ENCODE data around the gene VTI1A. TPM values are rescaled to one million over a fixed set of nuclear protein-coding genes. Genes with fewer than 3 reads are reported as not detected.

Gene VTI1A
- total and polyA plus RNA-seq, 9 donors, result 7.8 to 48.2 (median 20.0) TPM

DNA sequence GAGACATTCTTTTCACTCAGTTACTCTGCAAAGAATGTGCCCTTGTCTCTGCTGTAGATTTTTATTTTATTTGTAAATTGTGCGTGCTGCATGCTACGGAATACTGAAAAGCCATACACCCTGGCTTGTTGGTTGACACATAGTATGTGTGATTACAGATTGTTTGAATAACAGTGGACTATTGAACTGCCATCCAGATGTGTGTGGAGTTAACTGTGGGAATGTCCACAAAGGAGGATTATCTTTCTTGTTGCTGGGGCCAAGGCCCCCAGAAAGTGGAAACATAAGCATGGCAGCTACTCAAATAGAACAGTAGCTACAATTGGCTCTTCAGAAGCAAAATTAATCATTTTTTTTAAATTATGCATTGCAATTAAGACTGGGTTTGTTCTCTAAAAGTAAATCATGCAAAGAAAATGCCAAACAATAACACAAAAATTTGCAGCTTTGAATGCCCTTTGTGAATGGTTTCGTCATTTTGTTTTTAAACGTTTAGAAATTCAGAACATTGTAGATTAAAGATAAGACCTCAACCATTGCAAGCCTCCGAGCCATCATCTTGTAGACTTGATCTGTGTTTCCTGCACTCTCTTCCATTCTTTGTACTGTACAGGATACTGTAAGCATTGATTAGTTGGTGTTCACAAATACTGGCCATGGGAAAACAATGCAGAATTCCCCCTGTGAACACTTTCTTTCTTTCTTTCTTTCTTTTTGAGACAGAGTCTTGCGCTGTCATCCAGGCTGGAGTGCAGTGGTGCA, 292.8 kb downstream of the VTI1A start:
- no peak for DNase-seq
- Histone ChIP-seq H3K36me3 (no peaks in the 10 kb centered on the region), H3K27me3 (no peaks in the 10 kb centered on the region), H3K27ac (no peak overlapping the region), H3K4me1 (ENCODE audit: insufficient read depth) (peaks cover 10% of the 10 kb centered on the region), H3K4me3 (no peak overlapping the region), H3K9me3 (no peaks in the 10 kb centered on the region)
- intact Hi-C loops (cut with DNase I), result no loop called here
- 14 to 45% (median 19%) methylated on average over 5 to 6 of the region's 6 CpGs for WGBS, 3 donors
- TF ChIP-seq EP300 (IDR thresholded peaks at IDR 0.05) (no peak), POLR2A (IDR thresholded peaks at IDR 0.05) (no peak)
- TF ChIP-seq, protein P1, sequence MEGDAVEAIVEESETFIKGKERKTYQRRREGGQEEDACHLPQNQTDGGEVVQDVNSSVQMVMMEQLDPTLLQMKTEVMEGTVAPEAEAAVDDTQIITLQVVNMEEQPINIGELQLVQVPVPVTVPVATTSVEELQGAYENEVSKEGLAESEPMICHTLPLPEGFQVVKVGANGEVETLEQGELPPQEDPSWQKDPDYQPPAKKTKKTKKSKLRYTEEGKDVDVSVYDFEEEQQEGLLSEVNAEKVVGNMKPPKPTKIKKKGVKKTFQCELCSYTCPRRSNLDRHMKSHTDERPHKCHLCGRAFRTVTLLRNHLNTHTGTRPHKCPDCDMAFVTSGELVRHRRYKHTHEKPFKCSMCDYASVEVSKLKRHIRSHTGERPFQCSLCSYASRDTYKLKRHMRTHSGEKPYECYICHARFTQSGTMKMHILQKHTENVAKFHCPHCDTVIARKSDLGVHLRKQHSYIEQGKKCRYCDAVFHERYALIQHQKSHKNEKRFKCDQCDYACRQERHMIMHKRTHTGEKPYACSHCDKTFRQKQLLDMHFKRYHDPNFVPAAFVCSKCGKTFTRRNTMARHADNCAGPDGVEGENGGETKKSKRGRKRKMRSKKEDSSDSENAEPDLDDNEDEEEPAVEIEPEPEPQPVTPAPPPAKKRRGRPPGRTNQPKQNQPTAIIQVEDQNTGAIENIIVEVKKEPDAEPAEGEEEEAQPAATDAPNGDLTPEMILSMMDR (IDR thresholded peaks at IDR 0.05), result no peak

DNA sequence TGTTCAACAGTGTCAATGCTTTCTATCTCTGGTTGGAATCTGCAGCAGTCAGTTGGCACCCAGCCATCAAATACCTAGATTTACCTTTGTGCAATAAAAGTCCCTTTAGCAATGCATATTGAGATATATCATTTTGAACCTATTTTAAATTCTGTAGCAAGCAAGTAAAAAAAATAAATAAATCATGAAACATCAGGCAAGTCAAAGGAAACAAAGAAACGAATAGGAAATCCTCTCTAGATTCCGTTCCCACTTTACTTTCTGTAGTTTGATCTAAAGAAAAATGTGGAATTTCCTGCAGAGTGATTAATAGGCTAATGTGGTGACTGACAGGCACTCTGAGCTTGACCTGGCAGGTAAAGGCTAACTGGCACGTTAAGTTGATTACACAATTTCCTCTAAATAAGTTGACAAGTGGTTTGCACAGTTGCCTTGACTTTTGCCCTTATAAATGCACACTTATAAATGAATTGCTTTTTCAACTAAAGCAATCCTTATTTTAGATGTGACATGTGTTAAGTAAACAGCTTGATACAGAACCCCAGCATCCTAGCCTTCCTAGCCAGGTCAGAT, 294.9 kb downstream of the VTI1A start:
- no peaks in the 10 kb centered on the region for H3K27me3 ChIP-seq
- intact Hi-C loops (cut with DNase I), result no loop called here
- TF ChIP-seq POLR2A (IDR thresholded peaks at IDR 0.05) (no peak), EP300 (IDR thresholded peaks at IDR 0.05) (no peak)
- TF ChIP-seq, protein P1 (IDR thresholded peaks at IDR 0.05), result no peak
- H3K4me3 ChIP-seq, result no peak overlapping the region
- H3K9me3 ChIP-seq, result no peaks in the 10 kb centered on the region
- peaks cover 10% of the 10 kb centered on the region for H3K4me1 ChIP-seq (ENCODE audit: insufficient read depth)
- no peaks in the 10 kb centered on the region for H3K36me3 ChIP-seq
- WGBS, 3 donors, result 77 to 83% (median 82%) methylated on average over 3 of the region's 3 CpGs
- DNase-seq, result no peak
- no peak overlapping the region for H3K27ac ChIP-seq

DNA sequence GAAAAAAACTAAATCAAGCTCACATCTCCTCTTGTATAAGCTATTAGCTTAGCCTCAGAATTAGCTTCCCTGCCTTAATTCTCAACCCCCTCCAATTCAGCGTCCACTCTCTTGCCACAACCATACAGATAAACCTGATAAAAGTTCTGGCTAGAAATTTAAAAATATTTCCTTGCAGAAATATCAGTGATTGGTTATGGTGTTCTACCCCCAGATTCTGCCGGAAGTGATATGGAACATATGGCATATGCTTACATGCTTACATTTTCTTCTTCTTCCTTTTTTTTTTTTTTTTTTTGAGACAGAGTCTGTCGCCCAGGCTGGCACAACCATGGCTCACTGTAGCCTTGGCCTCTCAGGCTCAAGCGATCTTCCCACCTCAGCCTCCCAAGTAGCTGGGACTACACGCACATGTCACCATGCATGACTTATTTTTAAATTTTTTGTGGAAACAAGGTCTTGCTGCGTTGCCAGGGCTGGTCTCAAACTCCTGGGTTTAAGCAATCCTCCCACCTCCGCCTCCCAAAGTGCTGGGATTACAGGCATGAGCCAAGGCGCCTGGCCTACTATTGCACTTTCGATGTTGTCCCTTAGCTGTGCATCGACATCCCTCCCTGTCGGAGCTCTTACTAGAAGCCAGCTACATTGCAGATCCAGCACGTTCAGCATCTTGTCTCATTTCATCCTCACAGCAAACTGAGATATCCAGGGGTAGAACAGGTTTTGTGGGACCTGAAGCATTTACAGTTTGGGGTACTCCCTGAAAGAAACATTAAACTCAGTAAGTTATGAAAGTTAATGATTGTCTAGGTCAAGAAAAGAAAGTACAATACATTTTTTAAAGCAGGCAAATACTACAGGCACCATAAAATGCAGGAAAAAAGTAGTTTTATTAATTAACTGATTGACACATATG, 297.4 kb downstream of the VTI1A start:
- WGBS, 3 donors, result 84 to 92% (median 89%) methylated on average over 12 of the region's 12 CpGs
- Histone ChIP-seq H3K36me3 (no peaks in the 10 kb centered on the region), H3K9me3 (no peaks in the 10 kb centered on the region), H3K27me3 (no peaks in the 10 kb centered on the region), H3K4me1 (ENCODE audit: insufficient read depth) (peaks cover 3% of the 10 kb centered on the region), H3K4me3 (no peak overlapping the region), H3K27ac (no peak overlapping the region)
- TF ChIP-seq, protein P1 (IDR thresholded peaks at IDR 0.05), result no peak
- TF ChIP-seq EP300 (IDR thresholded peaks at IDR 0.05) (no peak), POLR2A (IDR thresholded peaks at IDR 0.05) (no peak)
- DNase-seq, result no peak
- intact Hi-C loops (cut with DNase I), result no loop called here

DNA sequence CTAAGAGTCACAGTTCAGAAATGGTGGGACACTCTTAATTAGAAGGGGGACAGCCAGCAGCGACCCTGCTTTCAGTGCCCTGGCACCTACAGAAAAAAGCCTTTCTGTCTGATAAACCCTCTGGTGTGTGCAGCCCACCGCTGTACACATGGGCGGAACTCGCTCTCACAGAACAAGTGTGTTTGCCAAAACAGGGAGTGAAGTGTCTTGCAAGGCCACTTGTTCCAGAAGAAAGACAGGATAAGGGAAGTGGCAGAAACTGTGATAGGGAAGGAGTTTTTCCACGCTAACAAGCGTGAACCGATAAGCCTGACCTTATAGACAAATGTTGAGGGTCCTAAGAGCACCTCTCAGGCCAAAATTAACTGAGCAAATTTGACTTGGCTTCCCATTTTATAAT, 299.3 kb downstream of the VTI1A start:
- H3K27ac ChIP-seq, result no peak overlapping the region
- WGBS, 3 donors, result 78 to 93% (median 79%) methylated on average over 7 of the region's 7 CpGs
- H3K9me3 ChIP-seq, result no peaks in the 10 kb centered on the region
- no peak overlapping the region for H3K4me3 ChIP-seq
- no peaks in the 10 kb centered on the region for H3K36me3 ChIP-seq
- TF ChIP-seq, protein P1 (IDR thresholded peaks at IDR 0.05), result no peak
- no peak for TF ChIP-seq POLR2A (IDR thresholded peaks at IDR 0.05)
- DNase-seq, result no peak
- no peaks in the 10 kb centered on the region for H3K27me3 ChIP-seq
- no peaks in the 10 kb centered on the region for H3K4me1 ChIP-seq (ENCODE audit: insufficient read depth)
- intact Hi-C loops (cut with DNase I), result no loop called here

All from ovary (tissue), 9 donors.